NB4 (cell line): ENCODE results near the gene GALNTL6.

Experiments
- CTCF ChIP-seq: IDR thresholded peaks from one replicate; pipeline ENCODE4 v1.5.1; 2012; ENCODE audit warnings: low read depth, low read length
- POLR2A ChIP-seq: IDR thresholded peaks from 2 replicates; pipeline ENCODE4 v1.6.1; 2011; ENCODE audit warnings: mild to moderate bottlenecking; ENCODE audit not compliant: insufficient read length; ENCODE audit errors: extremely low read depth
- TF ChIP-seq, protein P1 (sequence below): IDR thresholded peaks from 2 replicates; pipeline ENCODE4 v1.6.1; 2011; ENCODE audit warnings: low read depth, low read length

DNA sequence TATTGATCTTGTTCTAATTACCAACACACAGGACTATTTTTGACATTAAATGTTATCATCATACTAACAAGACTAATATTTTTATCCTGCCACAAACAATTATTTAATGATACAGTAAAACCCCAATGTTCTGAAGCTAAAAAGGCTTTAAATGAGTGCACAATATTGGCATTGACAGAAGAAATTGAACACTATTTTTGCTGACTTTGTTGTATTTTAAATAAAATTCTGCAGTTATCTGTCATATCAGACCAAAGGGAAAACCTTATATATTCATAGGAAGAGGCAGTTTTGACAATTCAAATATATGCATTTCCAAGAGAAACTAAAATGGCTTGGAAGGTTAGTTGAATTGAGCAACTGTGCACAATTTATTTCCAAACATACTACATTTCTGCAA lies 957.6 kb downstream of the GALNTL6 start:
- TF ChIP-seq POLR2A (no peak), CTCF (no peak)
- TF ChIP-seq, protein P1, sequence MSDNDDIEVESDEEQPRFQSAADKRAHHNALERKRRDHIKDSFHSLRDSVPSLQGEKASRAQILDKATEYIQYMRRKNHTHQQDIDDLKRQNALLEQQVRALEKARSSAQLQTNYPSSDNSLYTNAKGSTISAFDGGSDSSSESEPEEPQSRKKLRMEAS, result no peak
